Hepatocyte (in vitro differentiated cells): ENCODE measurements around the gene ZCCHC8. TPM values are rescaled to one million over a fixed set of nuclear protein-coding genes. Genes with fewer than 3 reads are reported as not detected.

Experiments
- DNase-seq: peaks from one replicate; pipeline ENCODE4 v3.0.0-alpha.2; 2016; ENCODE audit warnings: low spot score
- H2AFZ ChIP-seq: fragments of 200-600 bp; sonication (generic); 2 replicates; pipeline ENCODE4 v1.6.0; 2016; ENCODE audit warnings: antibody characterized with exemption, mild to moderate bottlenecking
- H3K27ac ChIP-seq: fragments of 200-600 bp; sonication (generic); 2 replicates; pipeline ENCODE4 v1.5.1; 2016; ENCODE audit warnings: mild to moderate bottlenecking
- H3K27me3 ChIP-seq: fragments of 200-600 bp; sonication (generic); 2 replicates; pipeline ENCODE4 v1.6.1; 2016
- H3K36me3 ChIP-seq: fragments of 200-600 bp; sonication (generic); replicated peaks from 2 replicates; pipeline ENCODE4 v1.5.1; 2016; ENCODE audit warnings: low read depth; ENCODE audit not compliant: insufficient read depth
- H3K4me1 ChIP-seq: fragments of 200-600 bp; sonication (generic); 2 replicates; pipeline ENCODE4 v1.5.1; 2016; ENCODE audit warnings: mild to moderate bottlenecking, moderate library complexity; ENCODE audit not compliant: insufficient read depth
- H3K4me2 ChIP-seq: fragments of 200-600 bp; sonication (generic); 2 replicates; pipeline ENCODE4 v1.6.0; 2016
- H3K4me3 ChIP-seq: fragments of 200-600 bp; sonication (generic); 2 replicates; pipeline ENCODE4 v1.5.1; 2016; ENCODE audit warnings: mild to moderate bottlenecking
- H3K79me2 ChIP-seq: fragments of 200-600 bp; sonication (generic); 2 replicates; pipeline ENCODE4 v1.6.0; 2017; ENCODE audit warnings: mild to moderate bottlenecking
- H3K9me2 ChIP-seq: fragments of 200-600 bp; sonication (generic); replicated peaks from 2 replicates; pipeline ENCODE4 v1.6.0; 2017; ENCODE audit warnings: mild to moderate bottlenecking; ENCODE audit not compliant: insufficient read depth
- H3K9me3 ChIP-seq: fragments of 200-600 bp; sonication (generic); 2 replicates; pipeline ENCODE4 v1.5.1; 2016; ENCODE audit warnings: low read depth, mild to moderate bottlenecking
- H4K20me1 ChIP-seq: fragments of 200-600 bp; sonication (generic); 2 replicates; pipeline ENCODE4 v1.6.0; 2016; ENCODE audit warnings: mild to moderate bottlenecking; ENCODE audit not compliant: insufficient read depth, poor library complexity, severe bottlenecking
- EZH2 ChIP-seq: fragments of 200-600 bp; sonication (generic); IDR thresholded peaks from 2 replicates; pipeline ENCODE4 v1.6.1; 2016; ENCODE audit warnings: antibody characterized with exemption, mild to moderate bottlenecking, borderline replicate concordance
- EZH2phosphoT487 ChIP-seq: fragments of 200-600 bp; sonication (generic); IDR thresholded peaks from one replicate; pipeline ENCODE4 v1.6.1; 2018; ENCODE audit warnings: antibody characterized with exemption, mild to moderate bottlenecking, low read depth, moderate library complexity; ENCODE audit not compliant: unreplicated experiment, severe bottlenecking
- WGBS: methylation state at CpG from one replicate; pipeline ENCODE4 v1.1.6; 2016; ENCODE audit warnings: low lambda C conversion rate; ENCODE audit errors: missing lambda C conversion rate; 5-methylcytosine and 5-hydroxymethylcytosine counted together
- polyA plus RNA-seq: library from polyadenylated mRNA; unstranded; fragments of >200 nt; fragmentation: Nextera tagmentation; extraction: Ambion mirVana; gene quantifications from 2 replicates; pipeline ENCODE4 v1.2.1, GENCODE V29; 2016
- total RNA-seq: library from RNA; depleted of rRNA; stranded (reverse); fragments of >200 nt; gene quantifications from 2 replicates; pipeline ENCODE4 v1.2.3, GENCODE V29; 2014
- TF ChIP-seq, protein P1 (sequence below): fragments of 200-600 bp; sonication (generic); IDR thresholded peaks from 2 replicates; pipeline ENCODE4 v1.5.1; 2016; ENCODE audit warnings: antibody characterized with exemption, mild to moderate bottlenecking; ENCODE audit not compliant: poor library complexity

Gene ZCCHC8
- total and polyA plus RNA-seq, 2 experiments from 2014 or later: 12.2 to 24.5 TPM

- Histone ChIP-seq H3K4me2 (no peak overlapping the region), H3K79me2 (peaks cover 54% of the 10 kb centered on the region), H3K4me1 (no peaks in the 10 kb centered on the region), H2AFZ (no peak overlapping the region), H3K9me3 (no peaks in the 10 kb centered on the region), H3K9me2 (no peaks in the 10 kb centered on the region), H4K20me1 (peaks cover 48% of the 10 kb centered on the region), H3K27me3 (no peaks in the 10 kb centered on the region), H3K36me3 (peaks cover 4% of the 10 kb centered on the region), H3K4me3 (no peak overlapping the region), H3K27ac (no peak overlapping the region)
- WGBS: over 99% methylated on average over 5 of the region's 5 CpGs
- TF ChIP-seq, protein P1, sequence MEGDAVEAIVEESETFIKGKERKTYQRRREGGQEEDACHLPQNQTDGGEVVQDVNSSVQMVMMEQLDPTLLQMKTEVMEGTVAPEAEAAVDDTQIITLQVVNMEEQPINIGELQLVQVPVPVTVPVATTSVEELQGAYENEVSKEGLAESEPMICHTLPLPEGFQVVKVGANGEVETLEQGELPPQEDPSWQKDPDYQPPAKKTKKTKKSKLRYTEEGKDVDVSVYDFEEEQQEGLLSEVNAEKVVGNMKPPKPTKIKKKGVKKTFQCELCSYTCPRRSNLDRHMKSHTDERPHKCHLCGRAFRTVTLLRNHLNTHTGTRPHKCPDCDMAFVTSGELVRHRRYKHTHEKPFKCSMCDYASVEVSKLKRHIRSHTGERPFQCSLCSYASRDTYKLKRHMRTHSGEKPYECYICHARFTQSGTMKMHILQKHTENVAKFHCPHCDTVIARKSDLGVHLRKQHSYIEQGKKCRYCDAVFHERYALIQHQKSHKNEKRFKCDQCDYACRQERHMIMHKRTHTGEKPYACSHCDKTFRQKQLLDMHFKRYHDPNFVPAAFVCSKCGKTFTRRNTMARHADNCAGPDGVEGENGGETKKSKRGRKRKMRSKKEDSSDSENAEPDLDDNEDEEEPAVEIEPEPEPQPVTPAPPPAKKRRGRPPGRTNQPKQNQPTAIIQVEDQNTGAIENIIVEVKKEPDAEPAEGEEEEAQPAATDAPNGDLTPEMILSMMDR: no peak
- TF ChIP-seq EZH2phosphoT487 (no peak), EZH2 (no peak)
- no peak for DNase-seq
These were observed 7.4 kb upstream of the ZCCHC8 start for GRCh38 chr12:122508163-122508562.

DNA sequence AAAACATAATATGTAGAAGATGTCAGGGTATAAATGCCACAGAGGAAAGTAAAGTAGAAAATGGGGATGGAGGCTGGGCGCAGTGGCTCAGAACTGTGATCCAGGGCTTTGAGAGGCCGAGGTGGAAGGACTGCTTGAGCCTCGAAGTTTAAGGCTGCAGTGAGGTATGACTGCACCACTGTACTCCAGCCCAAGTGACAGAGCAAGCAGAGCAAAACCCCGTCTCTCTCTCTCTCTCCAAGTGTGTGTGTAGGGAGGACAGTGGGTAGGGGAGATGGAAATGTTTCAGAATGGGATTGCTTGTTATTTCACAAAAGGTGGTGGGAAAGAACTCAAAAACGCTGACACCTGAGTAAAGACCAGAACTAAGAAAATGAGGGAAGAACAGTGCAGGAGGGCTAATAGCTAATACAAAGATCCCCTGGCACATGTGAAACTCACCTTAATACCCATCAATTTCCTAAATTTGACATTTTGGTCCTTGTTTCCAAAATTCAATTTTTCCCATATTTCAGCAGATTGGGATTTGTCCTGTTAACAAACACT is 5.7 kb upstream of the ZCCHC8 start:
- Histone ChIP-seq H3K27me3 (no peaks in the 10 kb centered on the region), H3K4me1 (no peaks in the 10 kb centered on the region), H3K9me3 (no peaks in the 10 kb centered on the region), H3K4me3 (no peak overlapping the region), H2AFZ (no peak overlapping the region), H4K20me1 (peaks cover 33% of the 10 kb centered on the region), H3K27ac (no peak overlapping the region), H3K9me2 (no peaks in the 10 kb centered on the region), H3K36me3 (peaks cover 4% of the 10 kb centered on the region), H3K79me2 (peaks cover 37% of the 10 kb centered on the region), H3K4me2 (no peak overlapping the region)
- WGBS: 96% methylated on average over 5 of the region's 5 CpGs
- DNase-seq: no peak
- TF ChIP-seq EZH2phosphoT487: no peak
- TF ChIP-seq, protein P1: no peak
- TF ChIP-seq EZH2: no peak

DNA sequence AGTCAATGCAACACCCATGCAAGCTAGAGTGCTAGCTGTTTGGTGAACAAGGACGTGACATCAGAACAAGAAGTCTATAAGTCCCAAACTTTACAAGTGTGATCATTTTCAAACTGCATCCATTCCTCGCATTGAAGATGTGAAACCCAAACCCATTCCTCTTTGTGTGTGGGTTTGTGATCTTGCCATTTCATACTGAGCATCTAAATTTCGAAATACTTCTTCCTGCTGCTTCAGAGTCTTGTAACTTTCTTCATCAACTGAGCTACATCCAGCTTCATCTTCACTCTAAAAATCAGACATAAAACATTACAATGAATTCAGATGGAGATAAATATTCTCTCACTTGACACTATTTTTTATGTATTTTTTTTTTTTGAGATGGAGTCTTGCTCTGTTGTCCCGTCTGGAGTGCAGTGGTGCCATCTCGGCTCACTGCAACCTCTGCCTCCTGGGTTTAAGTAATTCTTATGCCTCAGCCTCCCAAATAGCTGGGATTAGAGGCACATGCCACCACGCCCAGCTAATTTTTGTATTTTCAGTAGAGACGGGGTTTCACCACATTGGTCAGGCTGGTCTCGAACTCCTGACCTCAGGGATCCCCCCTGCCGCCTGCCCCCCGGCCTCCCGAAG is 4.8 kb upstream of the ZCCHC8 start:
- Histone ChIP-seq H3K9me3 (no peaks in the 10 kb centered on the region), H3K27me3 (no peaks in the 10 kb centered on the region), H3K4me3 (no peak overlapping the region), H3K4me2 (no peak overlapping the region), H4K20me1 (peaks cover 25% of the 10 kb centered on the region), H2AFZ (no peak overlapping the region), H3K79me2 (peaks cover 27% of the 10 kb centered on the region), H3K9me2 (no peaks in the 10 kb centered on the region), H3K27ac (no peak overlapping the region), H3K4me1 (no peaks in the 10 kb centered on the region), H3K36me3 (no peaks in the 10 kb centered on the region)
- 94% methylated on average over 11 of the region's 11 CpGs for WGBS
- TF ChIP-seq, protein P1: no peak
- TF ChIP-seq EZH2 (no peak), EZH2phosphoT487 (no peak)
- DNase-seq: no peak
